ENCODE measurements around the gene MX1.
A peak's percentile ranks its signal among the peaks of the same experiment; 100 is the strongest.
"Not testable (repeated sequence)": the region's sequence is repeated elsewhere in the genome, so short reads cannot be mapped to it uniquely, and the experiment has no call there.

MX1 gene

DNA sequence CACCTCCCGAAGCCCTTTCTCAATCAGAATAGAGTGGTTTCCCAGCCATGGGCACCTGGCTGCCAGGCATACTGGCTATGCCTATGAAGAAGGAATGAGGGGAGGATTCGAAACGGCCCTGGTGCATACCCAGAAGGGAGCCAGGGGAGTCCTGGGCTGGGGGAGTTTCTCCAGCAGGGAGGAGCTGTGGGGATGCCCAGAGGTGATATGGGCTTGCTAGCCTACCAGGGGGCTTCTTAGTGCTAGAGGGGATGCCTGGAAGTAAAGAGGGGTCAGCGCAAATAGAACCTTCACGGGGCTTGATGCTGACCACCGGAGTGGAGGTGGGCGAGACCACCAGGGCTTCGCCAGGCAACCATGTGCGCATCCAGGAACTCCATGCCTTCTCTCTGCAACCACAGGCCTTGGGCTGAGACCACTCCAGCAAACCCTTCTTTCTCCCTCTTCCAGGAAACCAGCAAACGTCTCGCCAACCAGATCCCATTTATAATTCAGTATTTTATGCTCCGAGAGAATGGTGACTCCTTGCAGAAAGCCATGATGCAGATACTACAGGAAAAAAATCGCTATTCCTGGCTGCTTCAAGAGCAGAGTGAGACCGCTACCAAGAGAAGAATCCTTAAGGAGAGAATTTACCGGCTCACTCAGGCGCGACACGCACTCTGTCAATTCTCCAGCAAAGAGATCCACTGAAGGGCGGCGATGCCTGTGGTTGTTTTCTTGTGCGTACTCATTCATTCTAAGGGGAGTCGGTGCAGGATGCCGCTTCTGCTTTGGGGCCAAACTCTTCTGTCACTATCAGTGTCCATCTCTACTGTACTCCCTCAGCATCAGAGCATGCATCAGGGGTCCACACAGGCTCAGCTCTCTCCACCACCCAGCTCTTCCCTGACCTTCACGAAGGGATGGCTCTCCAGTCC lies 18.2 kb upstream of the MX1 start:
- no peak for DNase-seq (ENCODE audit: low spot score)

GRCh38 chr21:41410361-41410760 lies 15.7 kb upstream of the MX1 start:
- DNase-seq (ENCODE audit: low spot score), result no peak

DNA sequence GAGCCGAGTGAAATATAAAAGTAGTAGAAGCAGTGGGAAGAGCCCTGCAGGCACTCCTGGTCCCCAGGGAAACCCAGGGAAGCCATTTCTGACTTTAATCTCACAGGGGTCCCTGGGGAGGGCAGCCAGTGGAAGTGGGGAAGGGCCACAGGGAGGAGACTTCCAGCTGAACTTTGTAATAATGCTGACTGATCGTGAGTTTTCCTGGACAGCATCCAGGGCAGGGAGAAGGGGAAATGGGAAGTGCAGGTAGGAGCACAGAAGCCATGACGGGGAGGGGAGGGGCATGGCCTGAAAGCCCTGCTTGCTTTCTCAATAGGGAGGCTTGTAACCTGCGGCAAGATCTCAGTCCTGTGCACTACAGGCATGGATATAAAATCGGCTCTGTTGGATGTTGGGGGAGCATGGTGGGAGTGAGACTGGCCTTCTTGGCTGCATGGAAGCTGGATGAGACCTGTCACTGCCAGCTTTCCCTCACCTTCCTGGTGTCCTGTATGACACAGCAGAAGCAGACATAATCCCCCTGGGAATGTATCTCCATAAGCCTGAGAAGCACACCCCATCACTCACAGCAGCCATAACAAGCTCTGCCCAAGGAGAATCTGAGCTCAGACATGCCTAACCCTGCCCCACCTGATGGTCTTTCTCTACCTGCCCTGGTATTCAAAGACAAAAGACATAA lies 15.1 kb upstream of the MX1 start:
- DNase-seq (ENCODE audit: low spot score), result no peak

DNA sequence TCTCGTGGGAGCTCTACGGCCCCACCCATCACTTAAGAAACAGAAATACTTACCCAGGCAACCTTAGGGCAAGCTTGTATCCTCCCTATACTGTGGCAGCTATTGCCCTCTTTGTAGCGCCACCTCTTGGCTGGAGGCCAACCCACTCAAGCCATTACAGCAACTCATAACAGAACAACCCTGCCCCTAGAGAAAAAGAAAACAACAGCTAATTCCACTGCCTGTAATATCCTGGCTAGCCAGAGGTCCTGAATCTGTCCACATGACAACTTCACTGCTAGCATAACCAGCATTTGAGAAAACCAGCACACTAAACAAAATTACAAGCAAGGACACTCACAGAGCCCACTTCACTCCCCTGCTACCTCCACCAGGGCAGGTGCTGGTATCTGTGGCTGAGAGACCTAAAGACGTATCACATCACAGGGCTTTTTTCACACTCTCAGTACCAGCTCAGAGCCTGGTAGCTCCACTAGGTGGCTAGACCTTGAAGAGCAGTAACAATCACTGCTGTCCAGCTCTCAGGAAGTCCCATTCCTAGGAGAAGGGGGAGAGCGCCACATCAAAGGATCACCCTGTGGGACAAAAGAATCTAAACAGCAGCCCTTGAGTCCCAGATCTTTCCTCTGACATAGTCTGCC lies 14.5 kb upstream of the MX1 start:
- no peak for DNase-seq (ENCODE audit: low spot score)

GRCh38 chr21:41417505-41417904 lies 8.5 kb upstream of the MX1 start:
- DNase-seq (ENCODE audit: low spot score), result not testable (repeated sequence)

GRCh38 chr21:41418393-41418792 lies 7.6 kb upstream of the MX1 start:
- no peak for DNase-seq (ENCODE audit: low spot score)

GRCh38 chr21:41418956-41419680 lies 6.9 kb upstream of the MX1 start:
- DNase-seq (ENCODE audit: low spot score), result no peak

- DNase-seq (ENCODE audit: low spot score), result peak; percentile 89
Observed at GRCh38 chr21:41419921-41420862, 5.8 kb upstream of the MX1 start.

- DNase-seq (ENCODE audit: low spot score), result not testable (repeated sequence)
Observed at GRCh38 chr21:41420998-41421397, 5.0 kb upstream of the MX1 start.

DNA sequence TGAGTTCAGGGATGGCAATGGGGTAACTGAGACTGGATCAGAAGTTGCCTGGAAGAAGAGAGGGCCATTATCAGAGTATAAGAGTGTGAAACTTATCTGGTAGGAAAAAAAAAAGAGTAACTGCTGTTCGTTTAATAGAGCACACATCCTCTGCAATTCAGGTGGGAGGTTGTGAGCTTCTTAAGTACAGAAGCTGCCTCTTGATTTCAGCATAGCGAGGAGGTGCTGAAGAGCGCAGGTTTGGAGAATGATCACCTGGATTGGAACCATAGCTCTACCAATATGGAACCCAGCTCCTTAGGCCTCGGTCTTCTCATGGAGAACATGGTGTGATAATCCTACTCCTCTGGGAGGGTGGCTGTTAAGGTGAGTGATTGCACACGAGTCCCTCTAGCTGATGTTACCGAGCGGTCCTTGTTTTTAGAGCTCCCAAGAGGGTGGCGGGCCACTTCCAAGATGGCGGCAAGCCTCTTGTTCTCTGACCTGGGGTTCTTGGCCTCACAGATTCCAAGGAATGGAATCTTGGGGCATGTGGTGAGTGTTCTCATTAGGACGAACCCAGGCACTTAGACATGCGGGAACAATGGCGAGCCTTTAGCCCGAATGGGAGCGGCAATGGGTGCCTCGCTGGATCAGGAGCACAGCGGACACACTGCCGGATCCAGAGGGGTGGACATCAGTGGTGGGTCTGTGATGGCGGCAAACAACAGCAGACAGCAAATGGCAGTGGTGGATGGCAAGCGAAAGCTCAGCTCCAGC lies 3.3 kb upstream of the MX1 start:
- DNase-seq (ENCODE audit: low spot score), result no peak

DNA sequence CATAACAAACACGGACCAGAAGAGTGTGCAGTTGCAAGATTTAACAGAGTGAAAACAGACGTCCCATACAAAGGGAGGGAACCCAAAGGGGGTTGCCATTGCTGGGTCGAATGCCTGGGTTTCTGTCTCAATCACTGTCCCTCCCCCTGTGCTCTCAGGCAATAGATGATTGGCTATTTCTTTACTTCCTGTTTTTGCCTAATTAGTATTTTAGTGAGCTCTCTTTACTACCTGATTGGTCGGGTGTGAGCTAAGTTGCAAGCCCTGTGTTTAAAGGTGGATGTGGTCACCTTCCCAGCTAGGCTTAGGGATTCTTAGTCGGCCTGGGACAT lies 2.8 kb upstream of the MX1 start:
- DNase-seq (ENCODE audit: low spot score), result not testable (repeated sequence)

GRCh38 chr21:41425588-41425953 lies 468 bp upstream of the MX1 start:
- DNase-seq (ENCODE audit: low spot score), result no peak

DNA sequence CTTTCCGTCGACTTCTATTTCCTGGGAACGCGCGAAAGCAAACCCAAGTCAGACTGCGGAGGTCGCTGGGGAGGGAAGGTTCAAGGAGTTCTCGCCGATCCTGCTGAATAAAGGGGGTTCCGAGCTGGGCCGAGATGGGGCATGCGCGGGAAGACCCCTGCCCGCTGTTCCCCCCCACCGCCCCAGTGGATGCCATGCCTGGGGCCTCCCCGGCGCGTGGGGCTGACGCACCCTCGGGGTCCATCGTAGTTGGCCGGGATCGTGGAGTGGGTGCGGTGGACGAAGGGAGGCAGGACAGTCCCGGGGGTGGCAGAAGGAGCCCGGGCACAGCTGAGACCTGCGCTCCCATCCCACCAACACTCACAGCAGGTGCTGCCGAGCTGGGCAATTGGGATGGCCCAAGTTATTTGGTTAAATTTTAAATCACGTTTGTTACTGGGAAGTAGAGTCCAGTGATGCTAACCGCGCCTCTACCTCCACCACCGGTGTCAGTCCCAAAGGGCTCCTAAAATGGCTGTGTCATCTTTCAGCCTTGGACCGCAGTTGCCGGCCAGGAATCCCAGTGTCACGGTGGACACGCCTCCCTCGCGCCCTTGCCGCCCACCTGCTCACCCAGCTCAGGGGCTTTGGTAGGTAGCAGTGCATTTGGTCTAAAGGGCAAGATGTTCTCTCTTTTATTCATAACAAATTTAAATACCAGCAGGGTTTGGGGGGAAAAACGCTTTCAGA lies 801 bp downstream of the MX1 start:
- DNase-seq (ENCODE audit: low spot score), result no peak

GRCh38 chr21:41427556-41427955 lies 1.5 kb downstream of the MX1 start:
- no peak for DNase-seq (ENCODE audit: low spot score)

DNA sequence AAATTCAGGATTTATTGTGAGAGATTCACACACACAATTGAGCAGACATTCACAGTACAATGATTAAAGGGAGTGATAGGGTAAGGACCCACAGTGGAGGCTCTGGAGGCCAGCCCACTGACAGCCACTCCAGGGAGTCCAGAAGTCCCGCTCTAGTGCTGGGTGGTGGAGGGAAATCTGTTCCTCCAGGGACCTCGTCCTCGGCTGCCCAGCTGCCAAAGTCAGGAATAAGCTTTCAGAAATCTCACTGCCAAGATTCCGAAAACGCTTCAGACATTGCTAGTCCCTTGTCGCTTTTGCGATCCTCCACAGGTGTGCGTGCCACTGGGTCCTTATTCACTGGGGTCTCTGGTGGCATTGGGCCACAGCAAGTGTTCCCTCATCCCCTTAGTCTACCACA lies 2.3 kb downstream of the MX1 start:
- DNase-seq (ENCODE audit: low spot score), result no peak

DNA sequence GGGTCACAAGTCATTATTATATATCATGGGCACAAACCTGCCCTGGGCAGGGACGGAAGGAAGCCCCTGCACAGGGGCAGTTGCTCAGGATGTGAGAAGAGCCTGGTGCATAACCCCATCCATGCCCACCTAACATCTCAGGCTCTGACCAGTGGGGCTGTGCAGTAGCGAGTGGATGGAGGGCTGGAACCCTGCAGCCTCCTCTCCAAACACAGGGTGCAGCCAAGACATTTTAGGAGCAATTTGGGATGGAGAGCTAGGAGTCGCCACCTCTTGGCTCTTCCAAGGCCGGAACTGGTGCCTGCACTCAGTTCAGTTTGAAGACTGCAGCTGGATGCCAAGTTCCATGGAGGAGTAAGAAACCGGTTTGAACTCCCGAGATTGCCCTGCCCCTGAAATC lies 2.8 kb downstream of the MX1 start:
- no peak for DNase-seq (ENCODE audit: low spot score)

GRCh38 chr21:41429305-41429704 lies 3.3 kb downstream of the MX1 start:
- no peak for DNase-seq (ENCODE audit: low spot score)

- no peak for DNase-seq (ENCODE audit: low spot score)
Observed at GRCh38 chr21:41429925-41430491, 4.0 kb downstream of the MX1 start.

GRCh38 chr21:41431788-41432548 lies 5.9 kb downstream of the MX1 start:
- DNase-seq (ENCODE audit: low spot score), result no peak

Measured in AG08396 (cell line).